ENCODE results near the gene EPB41L4A.

EPB41L4A gene

DNA sequence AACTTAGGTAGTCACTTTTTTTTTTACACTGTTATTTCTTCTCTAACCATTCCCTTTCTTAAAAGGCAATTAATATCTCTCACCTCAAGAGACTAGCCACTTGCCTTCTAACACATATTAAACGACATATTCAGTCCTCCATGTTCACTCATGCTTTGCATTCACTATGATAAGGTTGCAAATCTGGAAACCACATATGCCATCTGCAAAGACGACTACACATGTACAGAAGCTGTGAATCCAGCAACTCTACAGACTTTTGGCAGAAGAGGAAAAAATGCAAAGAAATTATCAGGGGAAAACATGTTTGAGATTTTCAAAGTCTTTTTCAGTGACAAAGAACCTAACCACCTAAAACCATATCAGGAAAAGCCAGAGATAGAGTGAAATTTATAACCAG lies 112.1 kb downstream of the EPB41L4A start:
- DNase-seq: no peak

- no peak for DNase-seq
Measured at GRCh38 chr5:112304743-112305142, 114.3 kb downstream of the EPB41L4A start.

- DNase-seq: no peak
Measured at GRCh38 chr5:112303685-112304084, 115.4 kb downstream of the EPB41L4A start.

DNA sequence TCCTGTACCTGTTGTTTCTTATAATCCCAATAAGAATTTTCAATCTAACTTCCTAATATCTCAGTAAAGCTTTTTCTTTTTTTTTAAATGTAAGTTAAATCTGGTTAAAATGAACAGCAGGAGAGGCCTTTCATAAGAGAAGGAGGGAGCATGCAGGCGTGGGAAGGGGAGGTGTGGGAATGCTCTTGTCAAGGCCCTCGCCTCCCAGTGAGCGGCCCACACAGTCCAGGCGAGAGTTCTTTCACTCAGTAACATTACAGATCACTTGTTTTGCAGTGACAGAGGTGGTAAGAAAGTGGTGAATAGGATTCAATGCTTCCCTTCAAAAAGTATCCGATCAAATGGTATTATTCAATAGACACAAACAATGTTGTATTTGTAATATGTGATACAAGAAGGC lies 125.0 kb downstream of the EPB41L4A start:
- DNase-seq: no peak

DNA sequence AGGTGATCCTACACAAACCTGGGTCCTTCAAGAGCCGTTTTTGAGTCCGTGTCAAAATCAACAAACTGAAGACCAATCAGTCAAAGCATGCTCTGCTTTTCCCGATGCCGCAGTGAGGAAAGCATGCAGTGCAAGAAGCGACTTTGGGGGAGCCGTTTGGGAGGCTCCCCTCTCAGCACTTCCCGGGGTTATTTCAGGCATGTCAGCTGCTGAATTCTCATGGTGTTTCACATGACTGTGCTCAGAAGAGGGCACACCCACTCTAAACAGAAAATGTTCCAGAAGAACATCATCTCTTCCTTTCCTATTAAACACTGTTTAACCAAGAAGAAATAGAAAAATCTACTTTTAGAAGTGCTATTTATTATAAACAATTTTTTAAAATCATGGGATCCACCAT lies 125.5 kb downstream of the EPB41L4A start:
- DNase-seq: no peak

GRCh38 chr5:112290691-112291090 lies 128.4 kb downstream of the EPB41L4A start:
- no peak for DNase-seq

DNA sequence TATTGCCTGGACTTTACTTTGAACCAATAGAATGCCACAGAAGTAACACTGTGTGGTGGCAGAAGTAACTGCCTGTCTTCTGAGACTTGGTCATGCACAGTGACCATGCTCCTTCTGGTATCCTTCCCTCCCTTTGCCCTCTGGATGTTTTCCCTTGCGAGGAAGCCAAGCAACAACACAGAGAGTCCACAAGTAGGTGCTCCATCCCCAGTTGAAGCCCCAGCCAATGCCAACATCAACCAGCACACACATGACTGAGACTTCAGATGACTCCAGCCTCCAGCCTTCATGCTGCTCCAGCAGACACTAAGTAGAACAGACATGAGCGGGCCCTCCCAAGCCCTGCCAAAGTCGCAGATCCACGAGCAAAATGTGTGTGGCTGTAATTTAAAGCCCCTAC lies 129.6 kb downstream of the EPB41L4A start:
- no peak for DNase-seq

- DNase-seq: no peak
Measured at GRCh38 chr5:112283943-112284929, 134.8 kb downstream of the EPB41L4A start.

- DNase-seq: no peak
Measured at GRCh38 chr5:112283034-112283582, 136.0 kb downstream of the EPB41L4A start.

DNA sequence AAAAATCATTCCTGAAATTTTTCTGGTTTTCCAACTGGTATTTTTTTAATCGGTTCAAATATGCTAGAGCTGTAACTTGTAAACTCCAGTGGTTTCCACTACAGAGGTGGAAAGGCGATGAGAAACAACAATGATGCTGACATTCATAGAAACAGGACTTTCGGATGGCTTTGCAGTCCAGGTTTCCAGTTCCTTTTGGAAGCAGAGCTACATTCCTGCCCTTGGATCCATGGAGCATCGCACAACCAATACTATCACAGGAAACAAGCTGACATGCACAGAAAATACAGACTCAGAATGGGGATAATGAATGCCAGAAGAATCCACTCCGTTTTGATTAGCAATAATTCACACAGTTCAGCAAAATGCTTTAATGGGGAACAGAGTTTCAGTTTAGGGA lies 140.0 kb downstream of the EPB41L4A start:
- no peak for DNase-seq

- no peak for DNase-seq
Measured at GRCh38 chr5:112276991-112277390, 142.1 kb downstream of the EPB41L4A start.

GRCh38 chr5:112275671-112276070 lies 143.4 kb downstream of the EPB41L4A start:
- no peak for DNase-seq

GRCh38 chr5:112270299-112271293 lies 148.5 kb downstream of the EPB41L4A start:
- DNase-seq: no peak

- DNase-seq: no peak
Measured at GRCh38 chr5:112267231-112267630, 151.8 kb downstream of the EPB41L4A start.

DNA sequence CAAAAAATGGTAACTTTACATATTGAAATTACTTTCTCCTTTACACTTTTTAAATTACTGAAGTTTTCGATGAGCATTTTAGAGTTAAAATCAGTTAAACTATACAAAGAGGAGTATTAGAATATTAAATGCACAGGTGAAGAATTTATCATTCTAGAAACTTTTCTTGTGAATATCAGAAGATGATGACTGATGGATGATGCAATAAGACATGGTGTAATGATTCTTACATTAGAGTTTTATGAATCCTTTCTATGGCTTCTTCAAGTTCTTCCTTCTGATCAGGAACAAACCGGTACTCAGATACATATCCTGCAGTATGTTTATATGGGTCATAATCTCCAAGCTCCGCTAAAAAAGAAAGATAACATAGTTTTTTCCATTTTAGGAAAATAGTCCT lies 154.4 kb downstream of the EPB41L4A start:
- no peak for DNase-seq

DNA sequence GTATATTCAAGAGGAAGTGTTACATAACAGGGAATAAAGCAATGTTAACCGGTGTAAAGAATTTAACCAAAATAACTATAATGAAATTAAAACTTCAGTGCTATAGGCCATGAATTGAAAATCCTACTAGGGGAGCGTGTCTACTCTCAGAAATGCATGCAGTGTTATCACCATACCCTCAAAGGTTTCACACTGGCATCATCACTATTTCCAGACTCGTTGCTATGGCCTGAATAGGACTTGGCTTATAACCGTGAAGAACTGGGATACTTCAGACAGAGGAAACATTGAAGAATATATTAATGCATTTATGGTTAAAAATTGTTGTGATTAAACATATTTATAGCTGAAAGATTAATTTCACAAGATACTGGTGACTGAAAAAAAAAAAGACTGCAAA lies 154.9 kb downstream of the EPB41L4A start:
- DNase-seq: no peak

- DNase-seq: no peak
Measured at GRCh38 chr5:112263469-112263868, 155.6 kb downstream of the EPB41L4A start.

DNA sequence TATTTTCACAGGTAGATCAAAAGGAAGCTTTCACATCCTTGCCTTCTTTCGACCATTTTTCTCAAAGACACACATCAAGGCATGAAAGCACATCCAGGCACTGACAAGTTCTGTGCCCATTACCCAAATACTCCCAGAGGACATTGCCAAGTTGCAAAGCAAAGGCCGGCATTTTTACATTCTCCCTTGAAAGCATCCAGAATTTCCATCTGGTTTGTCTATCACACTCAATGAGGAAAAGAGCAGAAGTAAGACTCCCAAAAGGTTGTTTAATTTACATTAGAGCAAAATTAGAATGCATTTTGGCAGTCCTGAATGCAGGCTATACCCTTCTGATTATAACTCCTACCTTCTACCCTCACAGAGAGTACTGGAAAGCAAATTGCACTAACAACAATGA lies 160.5 kb downstream of the EPB41L4A start:
- no peak for DNase-seq

DNA sequence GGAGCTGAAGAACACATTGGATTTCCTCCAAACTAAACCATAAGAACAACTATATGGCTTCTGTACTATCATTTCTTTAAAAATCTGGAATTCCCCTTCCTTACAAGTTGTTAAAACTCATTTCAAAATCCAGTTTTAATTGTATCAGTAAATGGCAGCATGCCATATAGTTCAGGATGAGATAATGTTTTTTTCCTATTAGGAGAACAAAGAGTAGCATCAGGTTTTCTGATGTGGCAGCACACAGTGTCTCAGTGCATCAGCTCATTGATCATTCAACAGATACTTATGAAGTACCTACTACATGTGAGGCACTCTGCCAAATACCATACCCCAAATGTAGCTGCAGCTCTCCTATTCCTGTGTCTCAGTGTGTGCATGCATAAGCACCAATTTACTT lies 161.1 kb downstream of the EPB41L4A start:
- no peak for DNase-seq

- no peak for DNase-seq
Measured at GRCh38 chr5:112257005-112257404, 162.1 kb downstream of the EPB41L4A start.

DNA sequence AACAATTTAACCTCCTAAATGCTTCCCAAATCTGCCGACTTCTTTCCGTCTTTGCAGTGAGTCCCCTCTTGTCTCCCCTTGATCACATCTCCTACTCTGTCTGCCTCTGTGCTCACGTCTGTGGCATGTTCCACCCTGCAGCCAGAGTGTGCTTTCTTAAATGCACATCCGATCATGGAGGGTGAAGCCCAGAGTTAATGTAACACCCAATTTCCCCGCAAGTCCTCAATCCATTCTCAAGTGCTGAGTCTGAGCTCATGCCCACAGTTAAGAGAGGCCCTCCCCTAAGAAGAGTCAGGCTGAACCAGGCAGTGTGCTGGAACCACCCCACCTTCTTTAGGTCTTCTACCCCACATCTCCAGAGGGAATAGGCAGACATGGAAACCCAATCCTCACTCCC lies 164.8 kb downstream of the EPB41L4A start:
- no peak for DNase-seq

DNA sequence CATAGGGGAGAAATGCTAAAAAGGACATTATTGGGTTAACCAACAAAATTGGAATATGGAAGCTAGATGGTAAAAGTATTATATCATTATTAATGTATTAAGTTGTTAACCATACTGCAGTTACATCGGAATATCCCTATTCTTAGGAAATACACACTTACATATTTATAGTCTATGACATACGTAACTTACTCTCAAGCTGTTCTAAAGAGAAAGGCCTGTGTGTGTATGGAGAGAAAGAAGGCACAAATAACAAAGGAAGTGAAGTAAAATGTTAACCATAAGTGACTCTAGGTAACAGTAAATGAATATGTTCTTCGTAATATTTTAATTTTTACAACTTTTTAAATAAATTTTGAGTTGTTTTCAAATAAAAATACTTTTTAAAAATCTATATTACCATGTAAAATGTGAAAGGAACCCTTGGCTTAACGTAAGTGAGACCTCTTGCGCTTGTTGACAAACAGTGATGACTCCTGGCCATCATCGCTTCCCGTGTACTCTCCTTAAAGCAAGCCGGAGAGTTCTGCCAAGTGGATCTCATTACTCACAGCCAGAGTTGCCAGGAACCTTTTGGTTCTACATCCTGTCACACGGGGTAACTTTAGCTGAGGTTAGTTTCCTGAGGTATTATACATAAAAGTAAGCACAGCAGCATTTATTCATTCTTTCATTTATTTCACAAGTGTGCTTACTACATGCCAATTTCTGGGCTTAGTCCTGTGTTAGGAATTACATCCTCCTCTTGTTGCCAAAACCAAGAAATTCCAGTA lies 165.4 kb downstream of the EPB41L4A start:
- no peak for DNase-seq

Data from central memory CD4-positive, alpha-beta T cell (primary cell).